ENCODE measurements around the gene ELMO1. TPM values are rescaled to one million over a fixed set of nuclear protein-coding genes. Genes with fewer than 3 reads are reported as not detected.

Gene ELMO1
- total and polyA plus RNA-seq, 4 donors = 10.1 to 183 (median 34.4) TPM

DNA sequence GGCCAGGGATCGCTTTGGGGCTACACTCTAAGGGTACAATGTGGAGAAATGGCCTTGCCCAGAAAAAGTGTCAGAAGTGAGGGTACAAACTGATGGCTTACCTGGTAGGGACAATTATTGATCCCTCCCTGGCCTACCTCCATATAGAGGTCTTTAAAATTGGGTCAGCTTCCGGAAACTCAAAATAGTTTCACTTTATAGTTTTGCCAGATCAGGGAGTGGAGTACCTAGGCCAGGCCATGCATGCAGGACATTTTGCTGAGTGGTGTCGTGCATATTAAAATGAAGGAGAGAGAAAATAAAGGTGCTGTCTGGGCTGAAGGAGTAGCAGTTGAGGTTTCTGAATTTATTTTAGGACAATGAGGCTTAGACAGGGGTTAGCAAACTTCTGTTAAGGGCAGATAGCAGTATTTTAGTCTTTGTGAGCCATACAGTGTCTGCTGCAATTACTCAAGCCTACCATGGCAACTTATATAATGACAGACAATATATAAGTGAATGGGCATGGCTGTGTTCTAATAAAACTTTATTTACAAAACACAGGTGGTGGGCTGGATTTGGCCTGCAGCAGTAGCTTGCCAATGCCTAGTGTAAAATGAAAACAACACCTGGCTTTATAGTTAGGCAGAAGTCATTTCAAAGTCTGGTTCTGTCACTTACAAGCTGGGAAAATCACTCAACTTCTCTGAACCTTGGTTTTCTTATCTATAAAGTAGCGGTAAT, 547.5 kb downstream of the ELMO1 start:
- ATAC-seq (ENCODE audit: insufficient read depth, low FRiP score) (no peak), DNase-seq (no peak)
- Histone ChIP-seq H3K36me3 (ENCODE audit: control insufficient read depth in 4 of 4, insufficient read depth in 4 of 4, low read length in 4 of 4) (peaks cover 0 to 2% (median under 1%) of the 10 kb centered on the region in 4 donors), H3K9ac (ENCODE audit: insufficient read depth in 1 of 2, low read length in 2 of 2) (no peak overlapping the region), H3K9me3 (ENCODE audit: control insufficient read depth in 4 of 4, insufficient read depth in 3 of 4, low read length in 3 of 4) (peaks cover 0 to 3% (median 0%) of the 10 kb centered on the region in 4 donors), H3K27ac (ENCODE audit: low read depth in 1 of 2, low read length in 1 of 2) (no peak overlapping the region), H3K4me3 (no peak overlapping the region), H3K27me3 (ENCODE audit: control insufficient read depth in 3 of 3, insufficient read depth in 3 of 3, low read length in 2 of 3) (no peaks in the 10 kb centered on the region), H3K4me1 (ENCODE audit: control insufficient read depth in 5 of 5, insufficient read depth in 5 of 5, low read length in 5 of 5) (peaks cover 0 to 5% (median 0%) of the 10 kb centered on the region in 5 donors)
- WGBS, 2 donors = 97 to 98% methylated on average over 4 of the region's 4 CpGs
- TF ChIP-seq, protein P1, sequence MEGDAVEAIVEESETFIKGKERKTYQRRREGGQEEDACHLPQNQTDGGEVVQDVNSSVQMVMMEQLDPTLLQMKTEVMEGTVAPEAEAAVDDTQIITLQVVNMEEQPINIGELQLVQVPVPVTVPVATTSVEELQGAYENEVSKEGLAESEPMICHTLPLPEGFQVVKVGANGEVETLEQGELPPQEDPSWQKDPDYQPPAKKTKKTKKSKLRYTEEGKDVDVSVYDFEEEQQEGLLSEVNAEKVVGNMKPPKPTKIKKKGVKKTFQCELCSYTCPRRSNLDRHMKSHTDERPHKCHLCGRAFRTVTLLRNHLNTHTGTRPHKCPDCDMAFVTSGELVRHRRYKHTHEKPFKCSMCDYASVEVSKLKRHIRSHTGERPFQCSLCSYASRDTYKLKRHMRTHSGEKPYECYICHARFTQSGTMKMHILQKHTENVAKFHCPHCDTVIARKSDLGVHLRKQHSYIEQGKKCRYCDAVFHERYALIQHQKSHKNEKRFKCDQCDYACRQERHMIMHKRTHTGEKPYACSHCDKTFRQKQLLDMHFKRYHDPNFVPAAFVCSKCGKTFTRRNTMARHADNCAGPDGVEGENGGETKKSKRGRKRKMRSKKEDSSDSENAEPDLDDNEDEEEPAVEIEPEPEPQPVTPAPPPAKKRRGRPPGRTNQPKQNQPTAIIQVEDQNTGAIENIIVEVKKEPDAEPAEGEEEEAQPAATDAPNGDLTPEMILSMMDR (IDR thresholded peaks at IDR 0.05; ENCODE audit: control extremely low read depth, extremely low read depth) = no peak

DNA sequence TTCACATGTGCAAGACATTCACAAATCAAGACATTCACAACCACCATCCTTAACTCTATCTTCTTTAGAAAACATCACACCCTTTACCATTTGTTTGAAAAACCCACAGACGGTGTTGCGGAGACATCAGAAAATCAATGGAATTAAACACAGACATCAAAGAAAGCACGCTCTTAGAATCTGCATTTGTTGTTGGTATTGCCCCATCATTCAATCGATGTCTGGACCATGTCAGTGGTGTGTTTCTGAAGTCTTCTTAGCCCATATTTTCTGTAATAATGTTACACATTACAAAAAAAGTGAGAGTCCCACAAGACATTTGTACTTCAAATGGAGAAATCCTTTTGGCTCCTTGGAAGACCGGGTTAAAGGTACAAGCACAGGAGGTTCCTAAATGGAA, 550.5 kb downstream of the ELMO1 start:
- peaks cover 0 to 3% (median 0%) of the 10 kb centered on the region in 5 donors for H3K4me1 ChIP-seq (ENCODE audit: control insufficient read depth in 5 of 5, insufficient read depth in 5 of 5, low read length in 5 of 5)
- TF ChIP-seq, protein P1 (IDR thresholded peaks at IDR 0.05; ENCODE audit: control extremely low read depth, extremely low read depth) = no peak
- H3K27me3 ChIP-seq (ENCODE audit: control insufficient read depth in 3 of 3, insufficient read depth in 3 of 3, low read length in 2 of 3) = no peaks in the 10 kb centered on the region
- ATAC-seq (ENCODE audit: insufficient read depth, low FRiP score) (no peak), DNase-seq (no peak)
- H3K4me3 ChIP-seq = no peak overlapping the region
- peaks cover 0 to 3% (median 0%) of the 10 kb centered on the region in 4 donors for H3K9me3 ChIP-seq (ENCODE audit: control insufficient read depth in 4 of 4, insufficient read depth in 3 of 4, low read length in 3 of 4)
- no peak overlapping the region for H3K9ac ChIP-seq (ENCODE audit: insufficient read depth in 1 of 2, low read length in 2 of 2)
- H3K27ac ChIP-seq (ENCODE audit: low read depth in 1 of 2, low read length in 1 of 2) = no peak overlapping the region
- H3K36me3 ChIP-seq (ENCODE audit: control insufficient read depth in 4 of 4, insufficient read depth in 4 of 4, low read length in 4 of 4) = peaks cover 0 to 2% (median under 1%) of the 10 kb centered on the region in 4 donors
- WGBS, 2 donors = 94 to 99% methylated on average over 5 of the region's 5 CpGs

DNA sequence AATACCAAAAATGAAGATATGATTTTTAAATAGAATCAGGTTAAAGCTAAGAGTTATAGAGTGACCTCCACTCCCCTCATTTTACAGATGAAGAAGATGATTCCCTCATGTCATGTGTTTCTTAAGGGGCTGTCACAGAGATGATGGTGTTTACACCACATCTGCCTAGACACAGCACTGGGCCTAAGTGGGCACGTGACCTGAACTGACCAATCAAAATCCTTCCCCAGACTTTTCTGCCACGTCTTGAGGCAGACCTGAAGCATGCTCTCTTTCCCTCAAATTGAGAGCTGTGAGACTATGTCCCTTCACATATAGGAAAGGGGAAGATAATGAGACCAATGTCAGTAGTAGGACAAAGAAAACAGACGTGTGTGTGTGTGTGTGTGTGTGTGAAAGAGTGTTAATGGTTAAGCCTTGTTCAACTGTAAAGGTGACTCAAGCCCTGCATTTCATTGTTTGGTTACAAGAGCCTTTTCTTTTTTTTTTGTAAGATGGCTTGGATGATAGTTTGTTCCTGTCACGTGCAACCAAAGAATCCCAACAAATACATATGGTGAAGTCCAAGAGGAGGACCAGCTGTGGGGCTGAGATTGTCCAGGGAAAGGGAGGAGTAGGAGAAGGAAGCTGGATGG, 551.6 kb downstream of the ELMO1 start:
- H3K36me3 ChIP-seq (ENCODE audit: control insufficient read depth in 4 of 4, insufficient read depth in 4 of 4, low read length in 4 of 4) = no peaks in the 10 kb centered on the region
- no peak overlapping the region for H3K27ac ChIP-seq (ENCODE audit: low read depth in 1 of 2, low read length in 1 of 2)
- H3K4me3 ChIP-seq = no peak overlapping the region
- DNase-seq (no peak), ATAC-seq (ENCODE audit: insufficient read depth, low FRiP score) (no peak)
- peaks cover 0 to 3% (median 0%) of the 10 kb centered on the region in 4 donors for H3K9me3 ChIP-seq (ENCODE audit: control insufficient read depth in 4 of 4, insufficient read depth in 3 of 4, low read length in 3 of 4)
- 78% methylated on average over 4 of the region's 4 CpGs for WGBS, 2 donors
- peaks cover 0 to 3% (median 0%) of the 10 kb centered on the region in 5 donors for H3K4me1 ChIP-seq (ENCODE audit: control insufficient read depth in 5 of 5, insufficient read depth in 5 of 5, low read length in 5 of 5)
- H3K9ac ChIP-seq (ENCODE audit: insufficient read depth in 1 of 2, low read length in 2 of 2) = no peak overlapping the region
- H3K27me3 ChIP-seq (ENCODE audit: control insufficient read depth in 3 of 3, insufficient read depth in 3 of 3, low read length in 2 of 3) = no peaks in the 10 kb centered on the region
- TF ChIP-seq, protein P1 (IDR thresholded peaks at IDR 0.05; ENCODE audit: control extremely low read depth, extremely low read depth) = no peak

Data from lung (tissue), 12 donors.